Measurements from ENCODE around the gene APLF. TPM values are rescaled to one million over a fixed set of nuclear protein-coding genes. Genes with fewer than 3 reads are reported as not detected.
A peak's percentile ranks its signal among the peaks of the same experiment; 100 is the strongest.
"Not testable (repeated sequence)": the region's sequence is repeated elsewhere in the genome, so short reads cannot be mapped to it uniquely, and the experiment has no call there.

Gene APLF
- polyA plus RNA-seq, 3 donors = 3.4 to 3.9 (median 3.7) TPM

DNA sequence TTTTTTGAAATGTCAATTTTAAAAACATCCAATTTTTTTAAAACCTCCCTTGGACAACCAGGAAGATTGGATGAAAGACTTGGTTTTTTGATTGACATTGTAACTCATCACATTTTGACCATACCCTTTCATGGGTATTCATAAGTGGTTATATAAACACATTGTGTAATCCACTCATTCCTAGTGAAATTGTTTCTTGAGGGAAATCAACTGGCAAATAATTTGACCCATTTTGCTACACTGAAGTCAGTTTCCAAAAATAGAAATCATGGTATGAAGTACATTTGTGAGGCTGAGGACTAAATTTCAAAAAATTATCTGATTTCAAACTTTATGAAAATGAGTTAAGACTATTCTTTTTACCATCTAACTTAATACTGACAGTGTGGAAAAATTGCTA, 31.8 kb upstream of the APLF start:
- DNase-seq (ENCODE audit: extremely low read depth in 1 of 11, low read depth in 9 of 11, low spot score in 4 of 11) = no peak

GRCh38 chr2:68436270-68436669, 31.1 kb upstream of the APLF start:
- DNase-seq (ENCODE audit: extremely low read depth in 1 of 11, low read depth in 9 of 11, low spot score in 4 of 11) = no peak

GRCh38 chr2:68438455-68439303, 28.7 kb upstream of the APLF start:
- DNase-seq (ENCODE audit: extremely low read depth in 1 of 11, low read depth in 9 of 11, low spot score in 4 of 11) = no peak

GRCh38 chr2:68441179-68441993, 26.0 kb upstream of the APLF start:
- DNase-seq (ENCODE audit: extremely low read depth in 1 of 11, low read depth in 9 of 11, low spot score in 4 of 11) = peak; percentile 67 to 84 (median 74)

DNA sequence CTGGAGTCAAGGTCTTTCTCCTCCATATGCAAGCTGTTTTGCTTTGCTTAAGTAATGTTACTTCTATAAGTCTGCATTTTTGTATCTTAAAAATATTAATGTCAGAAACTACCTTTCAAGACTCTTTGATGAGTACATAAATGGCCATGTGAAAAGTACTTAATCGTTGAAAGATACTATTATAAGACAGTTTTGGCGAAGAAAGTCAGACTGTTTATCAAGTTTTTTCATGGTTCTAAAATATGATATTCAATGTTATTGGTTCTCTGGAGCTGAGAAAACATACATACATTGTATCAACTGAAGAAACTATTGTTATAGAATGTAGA, 25.4 kb upstream of the APLF start:
- DNase-seq (ENCODE audit: extremely low read depth in 1 of 11, low read depth in 9 of 11, low spot score in 4 of 11) = no peak

- DNase-seq (ENCODE audit: extremely low read depth in 1 of 11, low read depth in 9 of 11, low spot score in 4 of 11) = not testable (repeated sequence)
Measured at GRCh38 chr2:68446425-68446824, 21.0 kb upstream of the APLF start.

GRCh38 chr2:68447118-68447517, 20.3 kb upstream of the APLF start:
- no peak for DNase-seq (ENCODE audit: extremely low read depth in 1 of 11, low read depth in 9 of 11, low spot score in 4 of 11)

DNA sequence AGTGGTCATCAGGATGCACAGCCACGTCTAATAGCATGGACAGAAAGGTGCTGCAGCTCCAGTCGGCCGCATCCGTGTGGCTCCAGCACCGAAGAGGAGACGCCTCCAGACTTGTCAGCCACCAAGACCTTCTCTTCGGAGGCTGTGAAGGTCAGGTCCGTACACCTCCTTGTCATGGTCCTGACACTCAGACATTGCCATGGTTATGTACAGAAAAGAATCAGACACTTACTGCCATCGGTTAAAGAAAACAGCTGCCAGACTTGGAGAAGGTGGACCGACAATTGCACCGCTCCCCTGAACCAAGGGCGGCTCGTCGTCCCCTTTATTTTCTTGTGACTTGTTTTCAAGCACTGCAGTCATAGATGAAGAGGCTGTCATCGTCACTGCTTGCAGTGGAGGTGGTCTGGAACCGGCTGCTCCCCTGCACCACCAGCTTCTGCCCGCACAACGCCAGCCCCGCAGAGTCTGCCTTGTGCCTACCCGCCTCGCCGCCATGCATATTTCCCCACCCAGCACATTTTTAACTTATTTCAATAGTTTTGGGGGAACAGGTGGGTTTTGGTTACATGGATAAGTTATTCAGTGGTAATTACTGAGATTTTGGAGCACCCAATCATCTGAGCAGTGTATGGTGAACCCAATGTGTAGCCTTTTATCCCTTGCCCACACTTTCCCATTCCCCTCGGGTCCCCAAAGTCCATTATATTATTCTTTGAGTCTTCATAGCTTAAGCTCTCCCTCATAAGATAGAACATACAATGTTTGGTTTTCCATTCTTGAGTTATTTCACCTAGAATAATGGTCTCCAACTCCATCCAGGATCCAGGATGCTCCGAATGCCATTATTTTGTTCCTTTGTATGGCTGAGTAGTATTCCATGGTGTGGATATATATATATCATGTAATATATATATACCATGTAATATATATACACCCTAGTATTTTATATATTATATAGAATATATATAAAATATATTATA, 18.4 kb upstream of the APLF start:
- DNase-seq (ENCODE audit: extremely low read depth in 1 of 11, low read depth in 9 of 11, low spot score in 4 of 11) = no peak

DNA sequence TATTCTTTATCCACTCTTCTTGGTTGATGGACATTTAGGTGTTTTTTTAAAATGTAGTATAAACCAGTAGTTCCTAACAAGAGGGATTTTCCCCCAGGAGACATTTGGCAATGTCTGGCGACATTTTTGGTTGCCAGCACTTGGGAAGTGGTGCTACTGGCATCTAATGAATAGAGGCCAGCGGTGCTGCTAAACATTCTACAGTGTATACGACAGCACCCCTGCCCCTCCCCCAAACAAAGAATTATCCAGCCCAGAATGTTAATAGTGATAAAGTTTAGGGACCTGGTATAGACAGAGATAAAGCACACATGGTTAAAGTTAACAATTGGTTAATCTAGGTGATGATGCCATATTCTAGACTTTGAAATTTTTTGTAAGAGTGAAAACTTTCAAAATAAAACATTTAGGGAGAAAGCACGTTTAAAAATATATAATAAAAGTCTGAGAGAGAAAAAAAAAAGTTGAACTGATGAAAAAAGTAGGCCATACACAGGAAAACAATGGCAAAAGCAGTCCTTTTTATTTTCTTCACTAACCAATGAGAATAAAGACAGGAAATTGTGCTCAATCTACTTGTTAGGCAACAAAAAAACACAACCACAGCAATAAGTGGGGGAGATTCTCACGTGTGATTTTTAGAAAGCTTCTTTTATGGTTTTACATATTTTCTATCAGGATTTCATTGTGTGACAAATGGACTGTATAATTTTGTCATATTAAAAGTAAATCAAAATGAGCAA, 15.1 kb upstream of the APLF start:
- DNase-seq (ENCODE audit: extremely low read depth in 1 of 11, low read depth in 9 of 11, low spot score in 4 of 11) = no peak

GRCh38 chr2:68453761-68454360, 13.5 kb upstream of the APLF start:
- no peak for DNase-seq (ENCODE audit: extremely low read depth in 1 of 11, low read depth in 9 of 11, low spot score in 4 of 11)

GRCh38 chr2:68454719-68455118, 12.7 kb upstream of the APLF start:
- DNase-seq (ENCODE audit: extremely low read depth in 1 of 11, low read depth in 9 of 11, low spot score in 4 of 11) = no peak

- no peak for DNase-seq (ENCODE audit: extremely low read depth in 1 of 11, low read depth in 9 of 11, low spot score in 4 of 11)
Measured at GRCh38 chr2:68456198-68456597, 11.2 kb upstream of the APLF start.

- DNase-seq (ENCODE audit: extremely low read depth in 1 of 11, low read depth in 9 of 11, low spot score in 4 of 11) = no peak
Measured at GRCh38 chr2:68458981-68459380, 8.4 kb upstream of the APLF start.

DNA sequence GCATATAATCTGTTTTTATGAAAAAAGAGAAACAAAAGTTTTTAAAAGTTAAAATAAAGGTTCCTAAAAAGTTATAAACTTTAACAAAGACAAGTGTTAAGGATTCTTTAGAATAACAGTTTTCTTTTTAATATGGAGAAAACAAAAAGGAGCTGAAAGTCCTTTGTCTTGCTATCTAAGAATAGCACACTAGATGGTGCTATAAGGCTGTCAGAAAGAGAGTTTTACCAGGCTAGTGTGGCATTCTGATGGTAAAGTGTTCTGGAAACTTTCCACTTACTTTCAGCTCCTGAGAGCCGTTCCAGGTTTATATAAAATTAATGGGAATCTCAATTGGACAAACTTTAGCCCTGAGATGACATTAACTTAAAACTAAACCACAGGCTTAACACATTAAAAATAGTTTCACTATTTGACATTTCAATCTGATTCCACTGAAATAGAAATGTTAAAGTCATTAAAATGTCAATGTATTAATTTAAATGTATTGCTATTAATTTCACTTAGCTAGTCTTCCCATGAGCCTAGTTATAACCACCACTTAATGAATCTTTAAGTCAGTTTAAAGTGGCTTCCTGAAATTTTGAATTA, 4.0 kb upstream of the APLF start:
- peak in 6 of 11 donors; percentile 24 to 53 (median 38) for DNase-seq (ENCODE audit: extremely low read depth in 1 of 11, low read depth in 9 of 11, low spot score in 4 of 11)

DNA sequence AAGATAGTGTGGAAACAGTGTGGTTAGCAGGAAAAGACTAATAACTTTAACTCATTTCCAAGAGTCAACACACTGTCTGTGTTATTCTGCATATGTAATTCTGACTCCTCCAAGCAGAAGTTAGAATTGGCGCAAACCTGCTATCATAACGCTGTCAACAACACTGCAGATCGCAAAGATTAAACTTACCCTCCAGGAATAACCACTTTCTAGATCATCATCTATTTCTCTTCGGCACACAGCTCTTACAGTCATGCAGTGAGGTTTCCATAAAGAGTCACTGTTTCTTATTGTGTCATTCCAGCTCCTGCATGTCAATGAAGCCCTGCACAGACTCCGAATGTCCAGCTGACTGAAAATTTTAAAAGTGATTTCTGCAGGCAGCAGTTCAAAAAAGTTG, 2.7 kb upstream of the APLF start:
- DNase-seq (ENCODE audit: extremely low read depth in 1 of 11, low read depth in 9 of 11, low spot score in 4 of 11) = no peak

GRCh38 chr2:68465081-68465916, 2.1 kb upstream of the APLF start:
- DNase-seq (ENCODE audit: extremely low read depth in 1 of 11, low read depth in 9 of 11, low spot score in 4 of 11) = no peak

DNA sequence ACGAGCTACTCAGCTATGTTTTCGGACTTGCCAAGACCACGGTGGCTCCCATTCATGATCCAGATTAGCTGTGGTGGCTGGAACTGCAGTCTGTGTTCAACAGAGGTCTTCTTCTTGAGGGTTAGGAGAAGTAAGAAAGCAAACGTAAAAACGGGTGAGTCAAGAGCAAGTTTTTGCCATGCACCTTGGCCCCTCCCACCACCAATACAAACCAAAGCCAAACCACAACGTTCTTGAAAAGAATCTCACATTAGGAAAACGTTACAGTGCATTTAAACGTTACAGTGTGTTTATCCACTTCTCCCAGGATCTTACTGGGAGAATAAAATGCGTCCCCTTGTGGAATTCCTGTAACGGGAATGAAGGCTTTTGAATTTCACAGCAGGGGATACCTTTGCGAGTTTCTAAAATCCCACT, 1.0 kb upstream of the APLF start:
- DNase-seq (ENCODE audit: extremely low read depth in 1 of 11, low read depth in 9 of 11, low spot score in 4 of 11) = peak in 2 of 11 donors; percentile 7 to 12
